ENCODE results near the gene HSH2D.

The HSH2D gene

GRCh38 chr19:16154557-16154956 is 11.1 kb downstream of the HSH2D start:
- no peak overlapping the region for H3K27ac ChIP-seq (ENCODE audit: insufficient read depth, low read length, poor library complexity, severe bottlenecking)
- H3K9me3 ChIP-seq (ENCODE audit: control insufficient read depth, low read length): no peaks in the 10 kb centered on the region
- DNase-seq: no peak
- H3K4me1 ChIP-seq (ENCODE audit: control insufficient read depth, insufficient read depth, low read length, poor library complexity, severe bottlenecking): no peaks in the 10 kb centered on the region
- no peak overlapping the region for H3K4me3 ChIP-seq (ENCODE audit: insufficient read depth, low read depth, low read length, poor library complexity, severe bottlenecking)
- no peaks in the 10 kb centered on the region for H3K27me3 ChIP-seq (replicated peaks; ENCODE audit: control insufficient read depth, insufficient read depth, low read length, poor library complexity, severe bottlenecking)
- H3K36me3 ChIP-seq (ENCODE audit: control insufficient read depth, insufficient read depth, low read length): peaks cover 69% of the 10 kb centered on the region

DNA sequence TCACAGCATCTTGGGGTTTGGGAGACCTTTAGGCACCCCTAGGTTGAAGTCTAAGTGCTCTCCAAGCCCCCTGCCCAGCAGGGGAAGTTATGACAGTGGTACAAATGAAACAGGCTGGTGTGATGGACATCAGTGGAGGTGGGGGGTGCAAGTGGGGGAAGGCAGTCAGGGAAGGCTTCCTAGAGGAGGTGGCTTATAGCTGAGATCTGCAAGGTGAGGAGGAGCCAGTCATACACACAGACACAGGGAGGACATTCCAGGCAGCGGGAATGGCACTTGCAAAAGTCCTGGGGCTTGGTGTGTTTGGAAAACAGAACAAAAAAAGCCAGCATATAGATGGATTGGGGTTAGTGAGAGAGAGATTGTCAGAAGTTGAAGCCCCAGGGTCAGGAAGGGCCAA is 11.6 kb downstream of the HSH2D start:
- Histone ChIP-seq H3K9me3 (ENCODE audit: control insufficient read depth, low read length) (no peaks in the 10 kb centered on the region), H3K4me1 (ENCODE audit: control insufficient read depth, insufficient read depth, low read length, poor library complexity, severe bottlenecking) (no peaks in the 10 kb centered on the region), H3K27me3 (replicated peaks; ENCODE audit: control insufficient read depth, insufficient read depth, low read length, poor library complexity, severe bottlenecking) (no peaks in the 10 kb centered on the region), H3K27ac (ENCODE audit: insufficient read depth, low read length, poor library complexity, severe bottlenecking) (no peak overlapping the region), H3K4me3 (ENCODE audit: insufficient read depth, low read depth, low read length, poor library complexity, severe bottlenecking) (no peak overlapping the region), H3K36me3 (ENCODE audit: control insufficient read depth, insufficient read depth, low read length) (peaks cover 63% of the 10 kb centered on the region)
- DNase-seq: no peak

DNA sequence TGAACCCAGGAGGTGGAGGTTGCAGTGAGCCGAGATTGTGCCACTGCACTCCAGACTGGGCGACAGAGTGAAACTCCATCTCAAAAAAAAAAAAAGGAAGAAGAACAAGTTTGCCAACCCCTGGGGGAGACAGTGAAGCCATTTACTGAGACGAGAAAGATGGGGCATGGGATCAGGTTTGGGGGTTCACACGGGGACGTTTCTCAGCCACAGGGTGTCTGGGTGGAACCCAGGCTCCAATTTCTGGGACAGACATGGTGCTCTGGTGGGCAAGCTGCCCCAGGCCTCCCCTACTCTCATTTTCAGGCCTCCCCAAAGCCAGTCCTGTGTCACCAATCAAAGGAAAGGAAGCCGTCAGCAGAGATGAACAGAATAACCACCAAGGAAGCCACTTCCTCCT is 13.4 kb downstream of the HSH2D start:
- H3K36me3 ChIP-seq (ENCODE audit: control insufficient read depth, insufficient read depth, low read length): peaks cover 57% of the 10 kb centered on the region
- no peaks in the 10 kb centered on the region for H3K27me3 ChIP-seq (replicated peaks; ENCODE audit: control insufficient read depth, insufficient read depth, low read length, poor library complexity, severe bottlenecking)
- H3K9me3 ChIP-seq (ENCODE audit: control insufficient read depth, low read length): no peaks in the 10 kb centered on the region
- no peak for DNase-seq
- H3K4me3 ChIP-seq (ENCODE audit: insufficient read depth, low read depth, low read length, poor library complexity, severe bottlenecking): no peak overlapping the region
- H3K4me1 ChIP-seq (ENCODE audit: control insufficient read depth, insufficient read depth, low read length, poor library complexity, severe bottlenecking): peaks cover 3% of the 10 kb centered on the region
- no peak overlapping the region for H3K27ac ChIP-seq (ENCODE audit: insufficient read depth, low read length, poor library complexity, severe bottlenecking)

GRCh38 chr19:16157601-16158000 is 14.1 kb downstream of the HSH2D start:
- Histone ChIP-seq H3K27me3 (replicated peaks; ENCODE audit: control insufficient read depth, insufficient read depth, low read length, poor library complexity, severe bottlenecking) (no peaks in the 10 kb centered on the region), H3K27ac (ENCODE audit: insufficient read depth, low read length, poor library complexity, severe bottlenecking) (no peak overlapping the region), H3K36me3 (ENCODE audit: control insufficient read depth, insufficient read depth, low read length) (peaks cover 53% of the 10 kb centered on the region), H3K4me1 (ENCODE audit: control insufficient read depth, insufficient read depth, low read length, poor library complexity, severe bottlenecking) (peaks cover 3% of the 10 kb centered on the region), H3K4me3 (ENCODE audit: insufficient read depth, low read depth, low read length, poor library complexity, severe bottlenecking) (no peak overlapping the region), H3K9me3 (ENCODE audit: control insufficient read depth, low read length) (no peaks in the 10 kb centered on the region)
- DNase-seq: no peak

DNA sequence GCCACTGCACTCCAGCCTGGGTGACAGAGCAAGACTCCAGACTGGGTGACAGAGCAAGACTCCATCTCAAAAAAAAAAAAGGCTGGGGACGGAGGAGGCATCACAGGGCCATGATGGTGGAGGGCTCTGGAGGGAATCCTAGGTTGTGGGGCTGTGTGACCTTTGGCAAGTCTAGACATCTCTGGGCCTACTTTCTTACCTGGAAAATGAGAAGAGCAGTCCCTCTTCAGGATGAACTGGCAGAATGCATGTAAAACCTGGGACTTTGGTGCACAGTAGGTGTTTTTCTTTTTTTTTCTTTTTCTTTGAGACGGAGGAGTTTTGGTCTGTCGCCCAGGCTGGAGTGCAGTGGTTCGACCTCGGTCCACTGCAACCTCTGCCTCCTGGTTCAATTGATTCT is 16.2 kb downstream of the HSH2D start:
- Histone ChIP-seq H3K9me3 (ENCODE audit: control insufficient read depth, low read length) (no peaks in the 10 kb centered on the region), H3K27ac (ENCODE audit: insufficient read depth, low read length, poor library complexity, severe bottlenecking) (no peak overlapping the region), H3K4me1 (ENCODE audit: control insufficient read depth, insufficient read depth, low read length, poor library complexity, severe bottlenecking) (peaks cover 3% of the 10 kb centered on the region), H3K36me3 (ENCODE audit: control insufficient read depth, insufficient read depth, low read length) (peaks cover 32% of the 10 kb centered on the region), H3K4me3 (ENCODE audit: insufficient read depth, low read depth, low read length, poor library complexity, severe bottlenecking) (no peak overlapping the region), H3K27me3 (replicated peaks; ENCODE audit: control insufficient read depth, insufficient read depth, low read length, poor library complexity, severe bottlenecking) (no peaks in the 10 kb centered on the region)
- no peak for DNase-seq

- H3K4me3 ChIP-seq (ENCODE audit: insufficient read depth, low read depth, low read length, poor library complexity, severe bottlenecking): no peak overlapping the region
- H3K27me3 ChIP-seq (replicated peaks; ENCODE audit: control insufficient read depth, insufficient read depth, low read length, poor library complexity, severe bottlenecking): no peaks in the 10 kb centered on the region
- H3K27ac ChIP-seq (ENCODE audit: insufficient read depth, low read length, poor library complexity, severe bottlenecking): no peak overlapping the region
- H3K4me1 ChIP-seq (ENCODE audit: control insufficient read depth, insufficient read depth, low read length, poor library complexity, severe bottlenecking): peaks cover 3% of the 10 kb centered on the region
- peaks cover 24% of the 10 kb centered on the region for H3K36me3 ChIP-seq (ENCODE audit: control insufficient read depth, insufficient read depth, low read length)
- H3K9me3 ChIP-seq (ENCODE audit: control insufficient read depth, low read length): no peaks in the 10 kb centered on the region
- DNase-seq: no peak
Observed at GRCh38 chr19:16160445-16160942, 17.0 kb downstream of the HSH2D start.

GRCh38 chr19:16160943-16161560 is 17.6 kb downstream of the HSH2D start:
- Histone ChIP-seq H3K4me3 (ENCODE audit: insufficient read depth, low read depth, low read length, poor library complexity, severe bottlenecking) (no peak overlapping the region), H3K9me3 (ENCODE audit: control insufficient read depth, low read length) (no peaks in the 10 kb centered on the region), H3K4me1 (ENCODE audit: control insufficient read depth, insufficient read depth, low read length, poor library complexity, severe bottlenecking) (peaks cover 3% of the 10 kb centered on the region), H3K27me3 (replicated peaks; ENCODE audit: control insufficient read depth, insufficient read depth, low read length, poor library complexity, severe bottlenecking) (no peaks in the 10 kb centered on the region), H3K36me3 (ENCODE audit: control insufficient read depth, insufficient read depth, low read length) (peaks cover 19% of the 10 kb centered on the region), H3K27ac (ENCODE audit: insufficient read depth, low read length, poor library complexity, severe bottlenecking) (no peak overlapping the region)
- no peak for DNase-seq

DNA sequence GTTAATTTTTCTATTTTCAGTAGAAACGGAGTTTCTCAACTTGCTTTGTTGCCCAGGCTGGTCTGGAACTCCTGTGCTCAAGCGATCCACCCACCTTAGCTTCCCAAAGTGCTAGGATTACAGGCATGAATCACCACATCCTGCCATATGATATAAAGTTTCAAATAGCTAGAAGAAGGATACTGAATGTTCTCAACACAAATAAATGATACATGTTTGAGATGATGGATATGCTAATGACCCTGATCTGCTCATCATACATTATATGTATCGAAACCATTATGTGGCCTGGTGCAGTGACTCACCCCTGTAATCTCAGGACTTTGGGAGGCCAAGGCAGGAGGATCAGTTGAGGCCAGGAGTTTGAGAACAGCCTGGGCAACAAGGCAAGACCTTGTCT is 18.4 kb downstream of the HSH2D start:
- DNase-seq: no peak
- no peak overlapping the region for H3K27ac ChIP-seq (ENCODE audit: insufficient read depth, low read length, poor library complexity, severe bottlenecking)
- no peaks in the 10 kb centered on the region for H3K27me3 ChIP-seq (replicated peaks; ENCODE audit: control insufficient read depth, insufficient read depth, low read length, poor library complexity, severe bottlenecking)
- peaks cover 3% of the 10 kb centered on the region for H3K4me1 ChIP-seq (ENCODE audit: control insufficient read depth, insufficient read depth, low read length, poor library complexity, severe bottlenecking)
- H3K4me3 ChIP-seq (ENCODE audit: insufficient read depth, low read depth, low read length, poor library complexity, severe bottlenecking): no peak overlapping the region
- H3K36me3 ChIP-seq (ENCODE audit: control insufficient read depth, insufficient read depth, low read length): peaks cover 11% of the 10 kb centered on the region
- H3K9me3 ChIP-seq (ENCODE audit: control insufficient read depth, low read length): no peaks in the 10 kb centered on the region

DNA sequence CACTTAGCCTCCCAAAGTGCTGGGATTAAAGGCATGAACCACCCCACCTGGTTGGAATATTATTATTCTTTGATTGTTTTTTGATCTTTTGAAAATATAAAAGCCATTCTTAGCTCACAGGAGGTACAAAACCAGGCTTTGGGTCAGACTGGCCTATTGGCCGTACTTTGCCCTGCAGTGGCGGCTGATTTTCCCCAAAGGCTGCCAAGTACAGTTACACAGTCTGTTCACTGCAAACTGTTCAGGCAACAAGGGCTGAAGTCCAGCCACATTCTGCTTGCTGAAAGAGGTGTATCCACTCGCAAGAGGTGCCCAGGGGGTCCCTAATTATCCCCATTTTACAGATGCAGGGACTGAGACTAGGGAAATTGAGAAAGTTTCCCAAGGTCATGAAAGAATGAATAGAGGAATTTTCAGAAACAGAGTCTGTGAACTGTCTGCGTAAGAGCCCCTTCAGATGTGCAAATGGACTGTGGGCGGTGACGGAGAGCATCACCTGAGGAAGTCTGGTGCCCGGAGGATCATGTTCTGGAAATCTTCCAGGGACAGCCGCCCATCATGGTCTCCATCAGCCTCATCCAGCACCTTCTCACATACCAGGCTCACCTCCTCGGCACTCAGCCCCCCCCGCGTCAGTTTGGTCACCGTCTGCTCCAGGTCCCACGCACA is 20.9 kb downstream of the HSH2D start:
- no peak overlapping the region for H3K4me3 ChIP-seq (ENCODE audit: insufficient read depth, low read depth, low read length, poor library complexity, severe bottlenecking)
- no peaks in the 10 kb centered on the region for H3K36me3 ChIP-seq (ENCODE audit: control insufficient read depth, insufficient read depth, low read length)
- DNase-seq: no peak

DNA sequence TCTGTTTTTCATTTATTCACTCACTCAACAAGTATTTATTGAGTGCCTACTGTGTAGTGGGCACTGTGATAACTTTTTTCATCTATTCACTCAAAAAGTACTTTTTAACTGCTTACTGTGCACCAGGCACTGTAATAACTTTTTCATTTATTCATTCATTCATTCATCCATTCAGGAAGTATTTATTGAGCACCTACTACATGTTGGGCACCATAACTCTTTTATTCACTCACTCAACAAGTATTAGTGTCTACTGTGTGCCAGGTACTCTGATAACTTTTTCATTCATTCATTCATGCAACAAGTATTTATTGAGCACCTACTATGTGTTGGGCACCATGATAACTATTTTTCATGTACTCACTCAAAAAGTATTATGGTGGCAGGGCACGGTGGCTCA is 22.9 kb downstream of the HSH2D start:
- Histone ChIP-seq H3K27ac (ENCODE audit: insufficient read depth, low read length, poor library complexity, severe bottlenecking) (no peak overlapping the region), H3K27me3 (replicated peaks; ENCODE audit: control insufficient read depth, insufficient read depth, low read length, poor library complexity, severe bottlenecking) (no peaks in the 10 kb centered on the region), H3K36me3 (ENCODE audit: control insufficient read depth, insufficient read depth, low read length) (no peaks in the 10 kb centered on the region), H3K4me1 (ENCODE audit: control insufficient read depth, insufficient read depth, low read length, poor library complexity, severe bottlenecking) (no peaks in the 10 kb centered on the region), H3K4me3 (ENCODE audit: insufficient read depth, low read depth, low read length, poor library complexity, severe bottlenecking) (no peak overlapping the region), H3K9me3 (ENCODE audit: control insufficient read depth, low read length) (no peaks in the 10 kb centered on the region)
- DNase-seq: no peak

More for the DNA sequence above, 20.9 kb downstream of the HSH2D start:
- Histone ChIP-seq H3K27ac (ENCODE audit: insufficient read depth, low read length, poor library complexity, severe bottlenecking) (no peak overlapping the region), H3K4me1 (ENCODE audit: control insufficient read depth, insufficient read depth, low read length, poor library complexity, severe bottlenecking) (peaks cover 3% of the 10 kb centered on the region), H3K27me3 (replicated peaks; ENCODE audit: control insufficient read depth, insufficient read depth, low read length, poor library complexity, severe bottlenecking) (no peaks in the 10 kb centered on the region), H3K9me3 (ENCODE audit: control insufficient read depth, low read length) (no peaks in the 10 kb centered on the region)
